AG04450 (cell line): Measurements from ENCODE around the gene BCL3. TPM values are rescaled to one million over a fixed set of nuclear protein-coding genes. Genes with fewer than 3 reads are reported as not detected.

ENCODE experiments used
- CTCF ChIA-PET: fragments of 300-600, 350-600 bp; formaldehyde crosslinking; extraction: SDS; loops from one replicate; lab custom pipeline; 2022; ENCODE audit warnings: antibody characterized with exemption, inconsistent platforms; lab: Charles Lee
- POLR2A ChIA-PET: fragments of 350-600 bp; formaldehyde crosslinking; extraction: SDS; loops from one replicate; lab custom pipeline; 2021; ENCODE audit warnings: antibody characterized with exemption, inconsistent platforms; lab: Yijun Ruan, JAX
- DNase-seq: peaks from one replicate; pipeline ENCODE4 v3.0.0-alpha.2; 2011; ENCODE audit warnings: low read depth, low spot score
- H3K27ac ChIP-seq: one replicate; pipeline ENCODE4 v1.5.1; 2012; ENCODE audit warnings: low read depth, low read length, control low read depth
- H3K27me3 ChIP-seq: one replicate; pipeline ENCODE4 v1.6.0; 2012; ENCODE audit warnings: low read length; ENCODE audit not compliant: control insufficient read depth, insufficient read depth
- H3K4me3 ChIP-seq: 2 replicates; pipeline ENCODE4 v1.5.1; 2011; ENCODE audit warnings: mild to moderate bottlenecking, low read depth, low read length, control low read depth
- H3K9me3 ChIP-seq: 2 replicates; pipeline ENCODE4 v1.5.1; 2012; ENCODE audit warnings: low read length; ENCODE audit not compliant: control insufficient read depth, insufficient read depth
- CTCF ChIP-seq: IDR thresholded peaks from 2 replicates; pipeline ENCODE4 v1.5.1; 2011; ENCODE audit warnings: low read depth, low read length, control low read depth, inconsistent platforms
- polyA plus RNA-seq: library from polyadenylated mRNA; depleted of rRNA; stranded (reverse); fragments of >200 nt; gene quantifications from 2 replicates; pipeline ENCODE4 v1.2.3, GENCODE V29; 2011

Gene BCL3
- polyA plus RNA-seq, 1 experiment: 5.6 TPM

GRCh38 chr19:44744871-44745332 is 3.6 kb upstream of the BCL3 start:
- no peak for TF ChIP-seq CTCF
- ChIA-PET CTCF (interaction anchor here (2.3 to 7.1 kb wide), 2 partner anchors 21 to 26 kb away, joined by 9 to 33 read pairs; no protein-coding TSS in a partner anchor), POLR2A (interaction anchor here (0.7 to 1.3 kb wide), 3 partner anchors 12 to 146 kb away, joined by 3 to 4 read pairs (median 4); partner anchors contain the start of gene TOMM40)
- DNase-seq: no peak
- Histone ChIP-seq H3K4me3 (no peak overlapping the region), H3K27ac (peak overlapping the region; percentile 61), H3K9me3 (no peaks in the 10 kb centered on the region), H3K27me3 (no peaks in the 10 kb centered on the region)

GRCh38 chr19:44745341-44745831 is 3.1 kb upstream of the BCL3 start:
- CTCF ChIA-PET: interaction anchor here (2.3 to 7.1 kb wide), 2 partner anchors 21 to 26 kb away, joined by 9 to 33 read pairs; no protein-coding TSS in a partner anchor
- POLR2A ChIA-PET: interaction anchor here (0.9 to 1.3 kb wide), 2 partner anchors 12 to 145 kb away, joined by 3 to 4 read pairs; partner anchors contain the start of gene TOMM40
- H3K27ac ChIP-seq: peak overlapping the region; percentile 61
- no peaks in the 10 kb centered on the region for H3K27me3 ChIP-seq
- H3K4me3 ChIP-seq: no peak overlapping the region
- no peak for DNase-seq
- TF ChIP-seq CTCF: no peak
- no peaks in the 10 kb centered on the region for H3K9me3 ChIP-seq

GRCh38 chr19:44745887-44746600 is 2.5 kb upstream of the BCL3 start:
- DNase-seq: no peak
- Histone ChIP-seq H3K9me3 (no peaks in the 10 kb centered on the region), H3K27me3 (no peaks in the 10 kb centered on the region), H3K27ac (no peak overlapping the region), H3K4me3 (no peak overlapping the region)
- POLR2A ChIA-PET: interaction anchor here (0.9 kb wide), 1 partner anchor 145 kb away, joined by 3 read pairs; the partner anchor contains the start of gene TOMM40
- CTCF ChIA-PET: interaction anchor here (2.3 to 7.1 kb wide), 2 partner anchors 22 to 25 kb away, joined by 9 to 33 read pairs; no protein-coding TSS in a partner anchor
- no peak for TF ChIP-seq CTCF

- Histone ChIP-seq H3K4me3 (no peak overlapping the region), H3K27ac (peak overlapping the region; percentile 73), H3K27me3 (no peaks in the 10 kb centered on the region), H3K9me3 (no peaks in the 10 kb centered on the region)
- no peak for TF ChIP-seq CTCF
- DNase-seq: no peak
- ChIA-PET POLR2A (no interaction called here), CTCF (no interaction called here)
Observed at GRCh38 chr19:44746616-44746945, 1.9 kb upstream of the BCL3 start.
